ENCODE results near the gene SNAP47. TPM values are rescaled to one million over a fixed set of nuclear protein-coding genes. Genes with fewer than 3 reads are reported as not detected.
A peak's percentile ranks its signal among the peaks of the same experiment; 100 is the strongest.

The SNAP47 gene
- total RNA-seq, 1 donor from 2014 or later = 29.6 TPM

DNA sequence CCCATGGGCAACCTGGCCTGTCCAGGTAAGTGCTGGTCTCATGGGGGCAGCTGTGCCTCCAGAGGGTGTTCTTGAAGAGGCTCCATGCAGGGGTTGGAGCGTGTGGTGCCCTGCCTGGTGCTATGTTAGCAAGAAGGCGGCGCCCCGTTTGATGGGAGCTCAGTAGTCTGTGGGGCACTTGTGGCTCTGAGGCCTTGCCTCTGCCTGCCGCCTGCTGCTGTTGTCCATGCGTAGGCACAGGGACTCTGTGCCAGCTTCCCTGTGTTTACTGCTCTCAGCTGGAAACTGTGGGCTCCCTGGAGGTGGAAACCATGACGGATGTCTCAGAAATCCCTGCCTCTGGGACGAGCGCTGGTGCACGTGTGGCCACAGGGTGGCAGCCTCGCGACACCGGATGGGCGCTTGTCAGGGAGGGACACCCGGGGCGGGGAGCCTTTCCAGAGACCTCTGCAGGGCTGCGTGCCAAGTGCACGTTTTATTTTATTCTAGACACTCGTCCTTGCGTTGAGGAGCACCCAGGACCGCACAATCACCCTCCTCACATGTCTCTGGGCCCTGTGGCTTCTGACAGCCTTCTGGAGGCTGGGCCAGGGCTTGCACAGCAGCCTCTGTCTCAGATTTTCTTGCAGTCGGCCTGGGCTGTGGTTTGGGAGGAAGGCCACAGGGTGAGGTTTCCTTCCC lies 27.1 kb downstream of the SNAP47 start:
- H3K9me3 Mint-ChIP-seq (ENCODE audit: unreplicated experiment) = no peaks in the 10 kb centered on the region
- H3K36me3 Mint-ChIP-seq (ENCODE audit: unreplicated experiment) = peaks cover 30% of the 10 kb centered on the region
- TF ChIP-seq, protein P1, sequence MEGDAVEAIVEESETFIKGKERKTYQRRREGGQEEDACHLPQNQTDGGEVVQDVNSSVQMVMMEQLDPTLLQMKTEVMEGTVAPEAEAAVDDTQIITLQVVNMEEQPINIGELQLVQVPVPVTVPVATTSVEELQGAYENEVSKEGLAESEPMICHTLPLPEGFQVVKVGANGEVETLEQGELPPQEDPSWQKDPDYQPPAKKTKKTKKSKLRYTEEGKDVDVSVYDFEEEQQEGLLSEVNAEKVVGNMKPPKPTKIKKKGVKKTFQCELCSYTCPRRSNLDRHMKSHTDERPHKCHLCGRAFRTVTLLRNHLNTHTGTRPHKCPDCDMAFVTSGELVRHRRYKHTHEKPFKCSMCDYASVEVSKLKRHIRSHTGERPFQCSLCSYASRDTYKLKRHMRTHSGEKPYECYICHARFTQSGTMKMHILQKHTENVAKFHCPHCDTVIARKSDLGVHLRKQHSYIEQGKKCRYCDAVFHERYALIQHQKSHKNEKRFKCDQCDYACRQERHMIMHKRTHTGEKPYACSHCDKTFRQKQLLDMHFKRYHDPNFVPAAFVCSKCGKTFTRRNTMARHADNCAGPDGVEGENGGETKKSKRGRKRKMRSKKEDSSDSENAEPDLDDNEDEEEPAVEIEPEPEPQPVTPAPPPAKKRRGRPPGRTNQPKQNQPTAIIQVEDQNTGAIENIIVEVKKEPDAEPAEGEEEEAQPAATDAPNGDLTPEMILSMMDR (IDR thresholded peaks at IDR 0.05) = peak; percentile 98
- no peak overlapping the region for H3K4me3 Mint-ChIP-seq (ENCODE audit: unreplicated experiment)
- no peaks in the 10 kb centered on the region for H3K27me3 Mint-ChIP-seq (ENCODE audit: unreplicated experiment)
- H3K27ac Mint-ChIP-seq (ENCODE audit: unreplicated experiment) = peak overlapping the region; percentile 44
- H3K4me1 Mint-ChIP-seq (ENCODE audit: unreplicated experiment) = peaks cover 63% of the 10 kb centered on the region
- DNase-seq (ENCODE audit: extremely low spot score, unreplicated experiment) = peak; percentile 95

DNA sequence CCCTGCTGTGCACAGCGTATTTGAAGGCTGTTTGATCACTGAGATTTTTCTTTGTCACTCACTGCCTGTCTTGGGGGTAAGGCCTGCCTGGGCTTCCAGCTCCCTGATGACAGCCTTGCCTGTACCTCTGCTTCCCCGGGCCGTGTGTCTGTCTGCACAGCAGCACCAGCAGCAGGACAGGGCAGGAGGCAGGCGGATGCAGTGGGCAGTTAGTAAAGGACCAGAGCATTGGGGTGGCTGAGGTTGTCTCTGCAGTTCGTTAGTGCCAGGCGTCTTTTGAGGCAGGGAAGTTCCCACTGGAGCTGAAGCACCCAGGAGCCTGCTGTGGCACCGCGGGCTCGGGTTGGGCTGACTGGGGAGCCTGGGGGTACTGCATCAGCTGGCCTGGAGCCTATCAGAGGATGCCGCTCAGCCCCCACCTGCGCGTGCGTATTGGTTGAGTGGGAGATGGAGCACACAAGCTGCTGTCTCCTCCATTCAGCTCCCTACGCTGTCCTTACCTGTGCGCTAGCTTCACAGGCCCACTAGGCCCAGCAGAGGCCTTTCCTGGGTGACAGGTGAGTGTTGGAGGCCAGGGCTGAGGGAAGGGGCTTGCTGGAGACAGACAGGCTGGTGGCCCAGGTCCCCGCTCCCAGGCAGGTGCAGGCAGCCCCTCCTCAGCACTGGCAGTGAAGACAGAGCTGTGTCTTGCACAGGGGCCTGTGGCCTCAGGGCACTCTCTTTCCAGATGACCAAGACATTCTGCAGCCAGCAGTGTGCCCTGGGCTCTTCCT lies 28.2 kb downstream of the SNAP47 start:
- no peak for DNase-seq (ENCODE audit: extremely low spot score, unreplicated experiment)
- H3K4me1 Mint-ChIP-seq (ENCODE audit: unreplicated experiment) = peaks cover 54% of the 10 kb centered on the region
- TF ChIP-seq, protein P1 (IDR thresholded peaks at IDR 0.05) = no peak
- H3K9me3 Mint-ChIP-seq (ENCODE audit: unreplicated experiment) = no peaks in the 10 kb centered on the region
- peaks cover 32% of the 10 kb centered on the region for H3K36me3 Mint-ChIP-seq (ENCODE audit: unreplicated experiment)
- H3K27ac Mint-ChIP-seq (ENCODE audit: unreplicated experiment) = peak overlapping the region; percentile 71
- no peak overlapping the region for H3K4me3 Mint-ChIP-seq (ENCODE audit: unreplicated experiment)
- H3K27me3 Mint-ChIP-seq (ENCODE audit: unreplicated experiment) = no peaks in the 10 kb centered on the region

DNA sequence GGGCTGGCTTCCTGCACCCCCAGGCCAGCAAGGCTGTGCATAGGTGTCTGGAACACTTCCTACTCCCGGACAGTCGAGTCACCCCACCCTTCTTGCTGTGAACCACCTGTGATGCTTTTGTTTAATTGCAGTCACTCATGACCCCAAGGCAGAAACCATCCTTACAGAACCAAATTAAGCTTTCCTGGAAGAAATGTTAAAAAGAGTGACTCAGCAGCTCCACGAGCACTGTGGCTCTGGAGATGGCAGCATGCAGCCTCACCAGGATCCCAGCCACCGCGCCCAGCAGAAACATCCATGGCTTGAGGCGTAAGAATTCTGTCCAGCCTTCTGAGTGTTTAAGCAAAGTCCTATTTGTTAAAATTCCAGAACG lies 28.8 kb downstream of the SNAP47 start:
- TF ChIP-seq, protein P1 (IDR thresholded peaks at IDR 0.05) = no peak
- Mint-ChIP-seq H3K27me3 (ENCODE audit: unreplicated experiment) (no peaks in the 10 kb centered on the region), H3K9me3 (ENCODE audit: unreplicated experiment) (no peaks in the 10 kb centered on the region), H3K4me3 (ENCODE audit: unreplicated experiment) (no peak overlapping the region), H3K4me1 (ENCODE audit: unreplicated experiment) (peaks cover 49% of the 10 kb centered on the region), H3K36me3 (ENCODE audit: unreplicated experiment) (peaks cover 37% of the 10 kb centered on the region), H3K27ac (ENCODE audit: unreplicated experiment) (peak overlapping the region; percentile 71)
- DNase-seq (ENCODE audit: extremely low spot score, unreplicated experiment) = no peak

DNA sequence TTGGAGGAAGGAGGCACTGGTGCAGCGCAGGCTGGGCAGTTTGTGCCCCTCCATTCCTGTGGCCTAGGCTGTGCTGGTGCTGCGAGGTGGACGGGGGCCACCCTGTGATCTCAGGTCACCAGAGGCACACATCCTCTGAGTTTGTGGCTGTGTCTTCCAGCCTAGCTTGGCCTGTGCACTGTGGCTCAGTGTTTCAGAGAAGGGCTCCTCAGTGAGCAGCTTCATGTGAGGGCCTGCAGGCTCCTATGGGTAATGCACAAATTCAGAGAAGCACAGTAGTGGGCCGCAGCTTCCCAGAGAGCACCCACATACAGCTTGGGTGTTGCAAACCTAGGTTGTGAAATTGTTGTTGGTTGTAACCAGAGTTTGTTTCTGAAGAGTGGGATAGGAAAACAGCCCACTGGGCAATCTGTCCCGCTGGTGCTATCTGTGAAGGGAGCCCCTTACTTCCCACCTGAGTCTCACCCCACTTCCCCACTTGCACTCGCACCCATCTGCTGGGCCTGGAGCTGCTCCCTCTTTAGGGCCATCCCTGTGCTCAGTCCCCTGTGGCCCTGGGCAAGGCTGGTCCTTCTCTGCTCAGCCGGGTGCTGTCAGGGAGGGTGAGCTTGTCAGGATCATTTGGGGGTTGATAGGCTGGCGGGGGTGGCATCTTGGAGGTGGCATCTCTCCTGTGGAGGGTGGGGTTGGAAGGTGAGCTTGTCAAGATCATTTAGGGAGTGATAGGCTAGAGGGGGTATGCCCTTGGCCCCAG lies 30.2 kb downstream of the SNAP47 start:
- DNase-seq (ENCODE audit: extremely low spot score, unreplicated experiment) = no peak
- no peaks in the 10 kb centered on the region for H3K27me3 Mint-ChIP-seq (ENCODE audit: unreplicated experiment)

More for the DNA sequence above, 30.2 kb downstream of the SNAP47 start:
- no peak overlapping the region for H3K27ac Mint-ChIP-seq (ENCODE audit: unreplicated experiment)
- H3K36me3 Mint-ChIP-seq (ENCODE audit: unreplicated experiment) = peaks cover 43% of the 10 kb centered on the region
- H3K4me1 Mint-ChIP-seq (ENCODE audit: unreplicated experiment) = peaks cover 35% of the 10 kb centered on the region
- TF ChIP-seq, protein P1 (IDR thresholded peaks at IDR 0.05) = no peak
- H3K9me3 Mint-ChIP-seq (ENCODE audit: unreplicated experiment) = no peaks in the 10 kb centered on the region
- no peak overlapping the region for H3K4me3 Mint-ChIP-seq (ENCODE audit: unreplicated experiment)
